MM.1S (cell line): ENCODE results near the gene STXBP6.

Experiments used
- DNase-seq: peaks from one replicate; pipeline ENCODE4 v3.0.0-alpha.2; 2015
- H2AFZ ChIP-seq: fragments of 300-600 bp; sonication (generic); 2 replicates; pipeline ENCODE4 v1.6.0; 2016; ENCODE audit warnings: antibody characterized with exemption, low read length
- H3F3A ChIP-seq: fragments of 300-600 bp; sonication (generic); 2 replicates; pipeline ENCODE4 v1.6.1; 2016; ENCODE audit warnings: mild to moderate bottlenecking, antibody characterized with exemption, low read length, moderate library complexity, mixed read lengths; ENCODE audit not compliant: insufficient read depth
- H3K27ac ChIP-seq: fragments of 300-600 bp; sonication (generic); 2 replicates; pipeline ENCODE4 v1.5.1; 2016; ENCODE audit warnings: mild to moderate bottlenecking, low read length
- H3K27me3 ChIP-seq: fragments of 300-600 bp; sonication (generic); replicated peaks from 2 replicates; pipeline ENCODE4 v1.6.0; 2016; ENCODE audit warnings: low read length; ENCODE audit not compliant: insufficient read depth
- H3K36me3 ChIP-seq: fragments of 300-600 bp; sonication (generic); replicated peaks from 2 replicates; pipeline ENCODE4 v1.6.1; 2016; ENCODE audit warnings: mild to moderate bottlenecking, low read length, mixed read lengths; ENCODE audit not compliant: insufficient read depth
- H3K4me1 ChIP-seq: fragments of 300-600 bp; sonication (generic); 2 replicates; pipeline ENCODE4 v1.6.1; 2016; ENCODE audit warnings: low read length, mixed read lengths
- H3K4me2 ChIP-seq: fragments of 300-600 bp; sonication (generic); 2 replicates; pipeline ENCODE4 v1.6.0; 2016; ENCODE audit warnings: low read depth, low read length
- H3K4me3 ChIP-seq: fragments of 300-600 bp; sonication (generic); 2 replicates; pipeline ENCODE4 v1.5.1; 2016; ENCODE audit warnings: low read length, mixed read lengths
- H3K79me2 ChIP-seq: fragments of 300-600 bp; sonication (generic); 2 replicates; pipeline ENCODE4 v1.6.1; 2016; ENCODE audit warnings: mixed run types, low read length, mixed read lengths
- H3K9ac ChIP-seq: fragments of 300-600 bp; sonication (generic); 2 replicates; pipeline ENCODE4 v1.6.1; 2016; ENCODE audit warnings: low read length, mixed read lengths
- H3K9me2 ChIP-seq: fragments of 300-600 bp; sonication (generic); replicated peaks from 2 replicates; pipeline ENCODE4 v1.6.1; 2016; ENCODE audit warnings: mild to moderate bottlenecking, low read length, mixed read lengths; ENCODE audit not compliant: insufficient read depth
- H3K9me3 ChIP-seq: fragments of 300-600 bp; sonication (generic); replicated peaks from 2 replicates; pipeline ENCODE4 v1.6.1; 2016; ENCODE audit warnings: mild to moderate bottlenecking, low read length, mixed read lengths; ENCODE audit not compliant: insufficient read depth
- H4K20me1 ChIP-seq: fragments of 300-600 bp; sonication (generic); 2 replicates; pipeline ENCODE4 v1.6.1; 2016; ENCODE audit warnings: mild to moderate bottlenecking, low read length, moderate library complexity, mixed read lengths; ENCODE audit not compliant: insufficient read depth
- EZH2 ChIP-seq: fragments of 300-600 bp; sonication (generic); optimal IDR thresholded peaks from 2 replicates; pipeline ENCODE3; 2017; ENCODE audit warnings: low read depth, mild to moderate bottlenecking, antibody characterized with exemption, low read length, mixed read lengths
- EZH2phosphoT487 ChIP-seq: fragments of 300-600 bp; sonication (generic); IDR thresholded peaks from 2 replicates; pipeline ENCODE4 v1.6.1; 2018; ENCODE audit warnings: antibody characterized with exemption, low read length
- TF ChIP-seq, protein P1 (sequence below): fragments of 300-600 bp; sonication (generic); IDR thresholded peaks from 2 replicates; pipeline ENCODE4 v1.5.1; 2016; ENCODE audit warnings: antibody characterized with exemption, low read length, mixed read lengths

The STXBP6 gene

DNA sequence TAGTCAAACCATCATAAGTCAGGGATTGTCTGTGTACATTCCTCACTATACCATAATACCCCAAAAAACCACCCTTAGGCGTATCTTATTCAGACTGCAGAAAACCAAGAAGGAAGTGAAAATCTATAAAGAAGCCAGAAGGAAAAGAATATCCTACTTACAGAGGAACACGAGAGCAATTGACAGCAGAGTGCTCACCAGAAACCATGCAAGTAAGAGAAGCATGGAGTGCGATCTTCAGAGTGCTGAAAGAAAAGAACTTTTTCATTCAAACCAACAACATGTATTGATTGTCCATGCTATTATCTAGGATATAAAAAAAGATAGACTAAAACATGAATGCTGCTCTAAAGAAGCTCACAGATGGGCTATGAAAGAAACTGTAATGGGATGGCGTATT is 50.8 kb downstream of the STXBP6 start:
- DNase-seq: no peak
- no peak overlapping the region for H3K4me3 ChIP-seq

DNA sequence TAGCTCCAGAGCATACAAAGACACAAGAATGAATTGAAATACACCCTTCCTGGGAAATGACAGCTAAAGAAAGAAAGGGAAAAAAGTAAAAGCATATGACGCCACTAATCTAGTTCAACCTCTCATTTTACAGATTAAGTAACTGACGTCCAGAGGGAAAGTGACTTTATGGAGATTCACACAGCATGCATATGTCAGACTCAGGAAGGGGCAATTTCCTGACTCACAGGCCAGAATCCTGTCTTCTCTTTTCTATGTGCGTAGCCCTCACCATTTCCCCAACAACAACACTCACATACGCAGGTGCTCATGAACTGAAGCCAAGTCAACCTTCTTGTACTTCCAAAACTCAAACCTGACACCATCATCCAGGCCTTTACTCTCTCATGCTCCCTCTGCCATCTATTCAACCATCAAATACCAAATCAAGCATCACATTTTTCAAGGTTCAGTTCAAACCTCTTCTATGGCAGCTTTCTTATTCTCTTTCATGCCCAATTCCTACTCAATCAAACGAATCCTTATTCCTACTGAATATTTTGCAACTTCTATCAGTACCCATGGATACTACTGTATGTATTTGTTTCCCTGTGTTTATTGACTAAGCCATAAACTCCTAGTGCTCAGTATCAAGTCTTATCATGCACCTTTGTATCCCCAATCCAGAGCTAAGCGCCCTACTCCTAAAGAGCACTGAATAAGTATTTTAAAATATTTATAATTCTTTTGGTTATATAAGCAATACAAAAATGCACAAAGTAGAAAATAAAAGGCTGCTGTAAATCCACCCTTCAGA is 52.8 kb downstream of the STXBP6 start:
- no peak overlapping the region for H3K4me2 ChIP-seq
- H3K9ac ChIP-seq: no peak overlapping the region
- no peaks in the 10 kb centered on the region for H3K27me3 ChIP-seq
- no peaks in the 10 kb centered on the region for H3K9me2 ChIP-seq
- no peak overlapping the region for H3K27ac ChIP-seq
- H3F3A ChIP-seq: no peaks in the 10 kb centered on the region
- no peaks in the 10 kb centered on the region for H3K4me1 ChIP-seq
- no peak overlapping the region for H3K4me3 ChIP-seq
- no peaks in the 10 kb centered on the region for H3K79me2 ChIP-seq
- no peaks in the 10 kb centered on the region for H4K20me1 ChIP-seq
- H3K36me3 ChIP-seq: no peaks in the 10 kb centered on the region
- H3K9me3 ChIP-seq: no peaks in the 10 kb centered on the region
- TF ChIP-seq EZH2: no peak
- TF ChIP-seq, protein P1, sequence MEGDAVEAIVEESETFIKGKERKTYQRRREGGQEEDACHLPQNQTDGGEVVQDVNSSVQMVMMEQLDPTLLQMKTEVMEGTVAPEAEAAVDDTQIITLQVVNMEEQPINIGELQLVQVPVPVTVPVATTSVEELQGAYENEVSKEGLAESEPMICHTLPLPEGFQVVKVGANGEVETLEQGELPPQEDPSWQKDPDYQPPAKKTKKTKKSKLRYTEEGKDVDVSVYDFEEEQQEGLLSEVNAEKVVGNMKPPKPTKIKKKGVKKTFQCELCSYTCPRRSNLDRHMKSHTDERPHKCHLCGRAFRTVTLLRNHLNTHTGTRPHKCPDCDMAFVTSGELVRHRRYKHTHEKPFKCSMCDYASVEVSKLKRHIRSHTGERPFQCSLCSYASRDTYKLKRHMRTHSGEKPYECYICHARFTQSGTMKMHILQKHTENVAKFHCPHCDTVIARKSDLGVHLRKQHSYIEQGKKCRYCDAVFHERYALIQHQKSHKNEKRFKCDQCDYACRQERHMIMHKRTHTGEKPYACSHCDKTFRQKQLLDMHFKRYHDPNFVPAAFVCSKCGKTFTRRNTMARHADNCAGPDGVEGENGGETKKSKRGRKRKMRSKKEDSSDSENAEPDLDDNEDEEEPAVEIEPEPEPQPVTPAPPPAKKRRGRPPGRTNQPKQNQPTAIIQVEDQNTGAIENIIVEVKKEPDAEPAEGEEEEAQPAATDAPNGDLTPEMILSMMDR: no peak
- no peak for TF ChIP-seq EZH2phosphoT487
- no peak for DNase-seq
- H2AFZ ChIP-seq: no peak overlapping the region

More for the DNA sequence above, 50.8 kb downstream of the STXBP6 start:
- H3K79me2 ChIP-seq: no peaks in the 10 kb centered on the region
- no peaks in the 10 kb centered on the region for H3K27me3 ChIP-seq
- TF ChIP-seq, protein P1: no peak
- no peak for TF ChIP-seq EZH2phosphoT487
- no peak for TF ChIP-seq EZH2
- no peaks in the 10 kb centered on the region for H3K4me1 ChIP-seq
- H3K9me3 ChIP-seq: no peaks in the 10 kb centered on the region
- no peaks in the 10 kb centered on the region for H4K20me1 ChIP-seq
- H3K27ac ChIP-seq: no peak overlapping the region
- H3K4me2 ChIP-seq: no peak overlapping the region
- H3F3A ChIP-seq: no peaks in the 10 kb centered on the region
- no peak overlapping the region for H2AFZ ChIP-seq
- no peaks in the 10 kb centered on the region for H3K36me3 ChIP-seq
- H3K9ac ChIP-seq: no peak overlapping the region
- no peaks in the 10 kb centered on the region for H3K9me2 ChIP-seq

DNA sequence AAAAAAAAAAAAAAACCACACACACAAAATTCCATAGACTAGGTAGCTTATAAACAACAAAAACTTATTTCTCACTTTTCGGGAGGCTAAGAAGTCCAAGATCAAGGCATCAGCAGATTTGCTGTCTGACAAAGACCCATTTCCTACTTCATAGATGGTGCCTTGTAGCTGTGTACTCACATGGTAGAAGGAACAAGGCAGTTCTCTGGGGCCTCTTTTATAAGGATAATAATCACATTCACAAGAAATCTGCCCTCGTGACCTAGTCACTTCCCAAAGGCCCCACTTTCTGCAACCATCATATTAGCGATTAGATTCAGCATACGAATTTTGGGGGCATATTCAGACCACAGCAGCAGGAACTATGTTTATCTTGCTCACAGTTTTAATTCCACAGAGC is 54.9 kb downstream of the STXBP6 start:
- Histone ChIP-seq H3K36me3 (no peaks in the 10 kb centered on the region), H3K79me2 (no peaks in the 10 kb centered on the region), H3K27me3 (no peaks in the 10 kb centered on the region), H3K4me2 (no peak overlapping the region), H3K9ac (no peak overlapping the region), H3K4me1 (no peaks in the 10 kb centered on the region), H3K27ac (no peak overlapping the region), H3F3A (no peaks in the 10 kb centered on the region), H2AFZ (no peak overlapping the region), H3K9me3 (no peaks in the 10 kb centered on the region), H3K9me2 (no peaks in the 10 kb centered on the region), H4K20me1 (no peaks in the 10 kb centered on the region), H3K4me3 (no peak overlapping the region)
- TF ChIP-seq EZH2 (no peak), EZH2phosphoT487 (no peak)
- TF ChIP-seq, protein P1: no peak
- no peak for DNase-seq
